Transverse colon (tissue), 4 donors: ENCODE data around the gene GABBR2. TPM values are rescaled to one million over a fixed set of nuclear protein-coding genes. Genes with fewer than 3 reads are reported as not detected.

ENCODE experiments used
- DNase-seq: peaks from one replicate; pipeline ENCODE4 v3.0.0-alpha.2; 2019
- H3K27ac ChIP-seq, 4 donors: fragments of 200-600 bp; sonication (generic); 2 replicates each; pipeline ENCODE4 v1.5.1; 2016 to 2018; ENCODE audit warnings: inconsistent platforms in 4 of 4
- H3K27me3 ChIP-seq: fragments of 200-600 bp; sonication (generic); 2 replicates; pipeline ENCODE4 v1.5.1; 2017; ENCODE audit warnings: inconsistent platforms
- H3K36me3 ChIP-seq, 4 donors: fragments of 200-600 bp; sonication (generic); 2 replicates each; pipeline ENCODE4 v1.5.1; 2017 to 2019; ENCODE audit warnings: inconsistent platforms in 4 of 4
- H3K4me1 ChIP-seq, 4 donors: fragments of 200-600 bp; sonication (generic); 2 replicates each; pipeline ENCODE4 v1.5.1; 2017 to 2020; ENCODE audit warnings: inconsistent platforms in 4 of 4
- H3K4me3 ChIP-seq, 4 donors: fragments of 200-600 bp; sonication (generic); 1 replicate in 1 of 4; 2 replicates in 3 of 4; pipeline versions ENCODE4 v1.5.1 to v1.6.1; 2017 to 2019; ENCODE audit warnings: inconsistent platforms in 4 of 4
- H3K9me3 ChIP-seq, 2 donors: fragments of 200-600 bp; sonication (generic); 2 replicates each; pipeline ENCODE4 v1.5.1; 2017 to 2019; ENCODE audit warnings: inconsistent platforms in 2 of 2
- CTCF ChIP-seq, 5 experiments: fragments of 200-600 bp in 3 of 5; fragments of 450-650 bp in 2 of 5; sonication (generic) in 3 of 5; IDR thresholded peaks; 1 replicate in 2 of 5; 2 replicates in 3 of 5; pipeline ENCODE4 v1.5.1; 2016 to 2017; ENCODE audit warnings: antibody characterized with exemption in 5 of 5, inconsistent platforms in 3 of 5, mild to moderate bottlenecking in 2 of 5, moderate library complexity in 1 of 5
- EP300 ChIP-seq: sonication (generic); formaldehyde crosslinking; IDR thresholded peaks from one replicate; pipeline ENCODE4 v1.6.1; 2017; ENCODE audit warnings: antibody characterized with exemption, low read depth
- POLR2A ChIP-seq: fragments of 450-650 bp; IDR thresholded peaks from one replicate; pipeline ENCODE4 v1.6.1; 2016; ENCODE audit warnings: antibody characterized with exemption, mild to moderate bottlenecking, moderate library complexity
- POLR2AphosphoS5 ChIP-seq, 3 donors: sonication (generic); formaldehyde crosslinking; IDR thresholded peaks; one replicate each; pipeline ENCODE4 v1.6.1; 2016; ENCODE audit warnings: antibody characterized with exemption in 3 of 3
- WGBS, 2 donors: methylation state at CpG; one replicate each; pipeline ENCODE4 v1.1.5; 2018; ENCODE audit warnings: low coverage in 1 of 2; 5-methylcytosine and 5-hydroxymethylcytosine counted together
- in situ Hi-C, 4 donors: fragments of 200-750 bp; cut with MboI; loops; one replicate each; pipeline versions ENCODE4 v1.15.0 to v1.15.1; 2017; ENCODE audit warnings: low sequenced_read_pairs in 3 of 4, low pct_ligation_motif_present in 1 of 4, low pct_unique_long_range_greater_than_20kb in 1 of 4
- intact Hi-C: fragments of 100-400 bp; cut with DNase I; formaldehyde crosslinking; loops from one replicate; pipeline ENCODE4 v1.15.1; 2023; ENCODE audit warnings: low total_unique reads
- total RNA-seq, 4 donors: library from RNA; depleted of rRNA; stranded (reverse); fragments of >200 nt; gene quantifications; one replicate each; pipeline ENCODE4 v1.1.0, GENCODE V29; 2016

Gene GABBR2
- total RNA-seq, 4 donors from 2014 or later = not detected

- H3K9me3 ChIP-seq = no peaks in the 10 kb centered on the region
- H3K4me1 ChIP-seq = no peaks in the 10 kb centered on the region
- intact Hi-C loops (no loop called here), in situ Hi-C loops (no loop called here)
- TF ChIP-seq POLR2AphosphoS5 (IDR thresholded peaks at IDR 0.05) (no peak), CTCF (IDR thresholded peaks at IDR 0.05) (no peak), EP300 (no peak), POLR2A (no peak)
- WGBS, 2 donors = 79 to 100% methylated on average over 1 to 4 of the region's 4 CpGs
- H3K27ac ChIP-seq = no peak overlapping the region
- DNase-seq = no peak
- H3K36me3 ChIP-seq = no peaks in the 10 kb centered on the region
- H3K27me3 ChIP-seq = no peaks in the 10 kb centered on the region
- H3K4me3 ChIP-seq = no peak overlapping the region
Measured at GRCh38 chr9:98569491-98569890, 139.2 kb downstream of the GABBR2 start.

- Histone ChIP-seq H3K9me3 (no peaks in the 10 kb centered on the region), H3K36me3 (no peaks in the 10 kb centered on the region), H3K4me3 (no peak overlapping the region), H3K27ac (no peak overlapping the region), H3K4me1 (no peaks in the 10 kb centered on the region), H3K27me3 (no peaks in the 10 kb centered on the region)
- intact Hi-C loops (no loop called here), in situ Hi-C loops (no loop called here)
- no peak for TF ChIP-seq POLR2A
- TF ChIP-seq CTCF (IDR thresholded peaks at IDR 0.05) = no peak
- no peak for TF ChIP-seq POLR2AphosphoS5 (IDR thresholded peaks at IDR 0.05)
- no peak for TF ChIP-seq EP300
- DNase-seq = no peak
- WGBS, 2 donors = 46 to 80% methylated on average over 1 to 6 of the region's 6 CpGs
Measured at GRCh38 chr9:98568909-98569469, 139.7 kb downstream of the GABBR2 start.

GRCh38 chr9:98568234-98568908 lies 140.4 kb downstream of the GABBR2 start:
- WGBS, 2 donors = 73% methylated on average over 4 of the region's 4 CpGs; no CpG with 5 or more reads in 1 of the 2 donors
- intact Hi-C loops (no loop called here), in situ Hi-C loops (no loop called here)
- Histone ChIP-seq H3K36me3 (no peaks in the 10 kb centered on the region), H3K4me3 (no peak overlapping the region), H3K4me1 (no peaks in the 10 kb centered on the region), H3K27me3 (no peaks in the 10 kb centered on the region), H3K27ac (no peak overlapping the region), H3K9me3 (no peaks in the 10 kb centered on the region)
- no peak for DNase-seq
- no peak for TF ChIP-seq POLR2AphosphoS5 (IDR thresholded peaks at IDR 0.05)
- no peak for TF ChIP-seq EP300
- TF ChIP-seq POLR2A = no peak
- TF ChIP-seq CTCF (IDR thresholded peaks at IDR 0.05) = no peak

GRCh38 chr9:98567540-98568233 lies 141.0 kb downstream of the GABBR2 start:
- Histone ChIP-seq H3K27ac (no peak overlapping the region), H3K27me3 (no peaks in the 10 kb centered on the region), H3K4me3 (no peak overlapping the region), H3K9me3 (no peaks in the 10 kb centered on the region), H3K36me3 (no peaks in the 10 kb centered on the region), H3K4me1 (no peaks in the 10 kb centered on the region)
- 82 to 100% methylated on average over 1 to 10 of the region's 10 CpGs for WGBS, 2 donors
- DNase-seq = no peak
- in situ Hi-C loops (no loop called here), intact Hi-C loops (no loop called here)
- TF ChIP-seq CTCF (IDR thresholded peaks at IDR 0.05) (no peak), POLR2A (no peak), POLR2AphosphoS5 (IDR thresholded peaks at IDR 0.05) (no peak), EP300 (no peak)
